GM18498 (cell line): ENCODE data around the gene PLA2G2F.
"Not testable (repeated sequence)": the region's sequence is repeated elsewhere in the genome, so short reads cannot be mapped to it uniquely, and the experiment has no call there.

Experiments
- ATAC-seq: cut with Tn5 transposase; IDR thresholded peaks from one replicate; pipeline ENCODE4 v1.9.1; 2021; ENCODE audit warnings: mild to moderate bottlenecking, moderate library complexity; ENCODE audit not compliant: unreplicated experiment

Gene PLA2G2F

DNA sequence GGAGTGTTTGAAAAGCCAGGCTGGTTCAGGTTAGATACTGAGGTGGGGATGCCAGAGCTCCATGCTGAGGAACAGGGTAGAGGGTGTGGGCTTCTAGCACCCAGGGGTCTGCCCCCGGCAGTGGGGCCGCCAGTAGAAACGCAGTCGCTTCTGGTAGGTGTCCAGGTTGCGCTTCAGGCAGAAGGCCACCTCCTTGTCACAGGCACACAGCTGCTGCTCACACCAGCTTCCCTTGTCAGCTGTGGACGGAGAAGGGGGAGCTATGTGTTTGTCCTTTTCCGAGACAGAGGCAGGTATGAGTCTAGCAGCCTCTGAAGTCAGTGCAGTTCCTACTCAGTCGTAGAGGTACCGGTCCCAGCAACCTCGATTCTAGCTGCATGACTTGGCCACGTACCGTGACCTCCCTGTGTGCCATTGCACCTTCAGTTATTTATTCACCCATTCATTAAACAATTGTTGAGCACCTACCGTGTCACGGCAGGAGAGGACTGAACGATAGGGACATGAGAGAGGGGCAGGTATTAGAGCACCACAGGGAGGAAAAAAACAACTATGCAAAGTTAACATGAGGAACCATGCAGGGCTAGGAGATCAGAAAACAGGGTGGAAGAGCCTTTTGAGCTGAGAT is 25.0 kb upstream of the PLA2G2F start:
- ATAC-seq = no peak

DNA sequence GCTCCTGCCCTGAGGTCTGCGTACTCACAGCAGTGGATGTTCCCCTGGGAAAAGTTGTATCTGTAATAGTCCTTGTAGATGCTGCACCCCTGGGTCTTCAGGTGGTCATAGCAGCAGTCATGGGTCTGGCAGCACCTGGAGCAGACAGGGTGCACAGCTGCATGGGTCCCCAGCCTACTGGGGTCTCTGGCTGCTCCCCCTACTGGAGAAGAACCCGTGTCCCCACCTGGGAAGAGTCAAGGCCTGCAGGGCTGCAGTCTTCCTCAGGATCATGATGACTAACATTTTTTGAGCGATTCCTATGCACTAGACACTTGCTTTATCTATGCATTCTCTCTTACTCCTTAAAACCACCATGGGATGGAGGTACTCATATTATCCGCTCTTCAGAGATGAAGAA is 23.6 kb upstream of the PLA2G2F start:
- no peak for ATAC-seq

- ATAC-seq = no peak
These were observed 23.2 kb upstream of the PLA2G2F start for GRCh38 chr1:20115916-20116315.

DNA sequence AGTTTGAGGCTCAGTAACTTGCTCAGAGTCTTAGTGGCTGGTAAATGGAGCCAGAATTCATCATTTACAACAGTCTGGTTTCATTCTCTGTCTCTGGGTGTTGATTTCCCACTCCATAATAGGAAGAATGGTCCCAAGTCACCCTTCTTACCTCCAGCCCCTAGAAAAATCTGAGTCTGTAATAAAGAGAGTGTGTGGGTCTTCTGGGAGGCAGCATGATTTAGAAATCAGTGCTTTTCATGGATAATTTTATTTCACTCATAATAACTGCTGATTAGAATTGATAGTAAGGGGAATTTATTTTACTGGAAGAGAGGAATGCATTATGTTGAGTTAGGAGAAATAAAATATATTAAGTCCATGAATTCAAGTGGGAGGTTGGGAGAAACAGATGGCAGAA is 21.9 kb upstream of the PLA2G2F start:
- ATAC-seq = no peak

GRCh38 chr1:20119347-20119746 is 19.8 kb upstream of the PLA2G2F start, which contains the start of gene PLA2G2D:
PLA2G2D (minus strand) TSS chr1:20119536; CDS start chr1:20119498, 38 bp downstream.
- no peak for ATAC-seq

GRCh38 chr1:20120796-20121195 is 18.3 kb upstream of the PLA2G2F start:
- no peak for ATAC-seq

GRCh38 chr1:20123722-20124455 is 15.2 kb upstream of the PLA2G2F start:
- ATAC-seq = no peak

DNA sequence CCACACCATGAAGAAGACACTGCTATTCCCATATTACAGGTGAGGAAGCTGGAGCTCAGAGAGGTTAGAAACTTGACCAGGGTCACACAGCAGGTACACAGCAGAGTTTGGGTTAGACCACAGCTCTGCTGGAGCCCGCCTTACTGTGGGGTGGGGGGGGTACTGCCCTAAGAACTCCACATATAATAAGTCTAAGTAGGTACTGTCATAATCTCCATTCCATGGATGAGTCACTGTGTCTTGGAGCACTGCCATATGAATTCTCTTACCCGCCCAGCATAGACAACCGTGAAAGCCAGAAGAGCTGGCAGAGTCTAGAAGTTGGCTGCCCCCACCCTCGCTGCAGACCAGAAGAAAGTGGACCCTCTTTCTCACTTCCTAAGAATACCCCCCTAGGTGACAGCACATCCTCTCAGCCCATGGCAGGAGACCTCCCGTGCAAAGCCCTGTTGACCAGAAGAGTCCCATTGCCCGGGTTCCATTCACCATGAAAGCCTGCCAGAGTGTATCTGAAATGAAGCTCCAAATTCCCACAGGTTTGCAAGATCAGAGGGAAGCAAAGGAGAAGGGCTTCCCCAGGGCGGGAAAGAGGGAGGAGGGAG is 14.6 kb upstream of the PLA2G2F start:
- no peak for ATAC-seq

GRCh38 chr1:20125100-20125499 is 14.0 kb upstream of the PLA2G2F start:
- no peak for ATAC-seq

- ATAC-seq = no peak
These were observed 12.9 kb upstream of the PLA2G2F start for GRCh38 chr1:20126041-20126805.

- no peak for ATAC-seq
These were observed 12.2 kb upstream of the PLA2G2F start for GRCh38 chr1:20126806-20127440.

DNA sequence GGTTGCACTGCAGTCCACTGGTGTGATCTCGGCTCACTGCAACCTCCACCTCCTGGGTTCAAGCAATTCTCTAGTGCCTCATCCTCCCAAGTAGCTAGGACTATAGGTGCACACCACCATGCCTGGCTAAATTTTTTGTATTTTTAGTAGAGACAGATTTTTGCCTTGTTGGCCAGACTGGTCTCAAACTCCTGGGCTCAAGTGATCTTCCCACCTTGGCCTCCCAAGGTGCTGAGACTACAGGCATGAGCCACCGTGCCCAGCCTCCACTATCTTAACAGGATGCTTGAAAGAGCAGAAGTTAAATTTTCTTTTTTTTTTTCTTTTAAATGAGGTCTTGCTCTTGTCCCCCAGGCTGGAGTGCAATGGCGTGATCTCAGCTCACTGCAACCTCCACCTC is 8.6 kb upstream of the PLA2G2F start:
- ATAC-seq = not testable (repeated sequence)

DNA sequence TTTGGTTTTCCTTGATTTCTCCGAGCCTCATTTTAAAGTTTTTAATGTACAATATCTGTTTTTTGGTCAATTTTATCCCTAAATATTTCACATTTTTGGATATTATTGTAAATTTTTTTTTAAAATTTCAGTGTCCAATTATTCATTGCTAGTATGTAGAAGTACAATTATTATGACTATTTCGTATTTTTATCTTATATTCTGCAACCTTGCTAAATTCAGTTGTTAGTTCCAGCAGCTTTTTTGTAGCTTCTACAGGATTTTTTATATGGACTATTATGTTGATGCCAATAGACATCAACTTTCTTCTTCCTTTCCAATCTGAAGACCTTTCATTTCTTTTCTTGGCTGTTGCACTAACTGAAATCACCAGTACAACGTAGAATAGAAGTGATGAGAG is 4.1 kb upstream of the PLA2G2F start:
- no peak for ATAC-seq

DNA sequence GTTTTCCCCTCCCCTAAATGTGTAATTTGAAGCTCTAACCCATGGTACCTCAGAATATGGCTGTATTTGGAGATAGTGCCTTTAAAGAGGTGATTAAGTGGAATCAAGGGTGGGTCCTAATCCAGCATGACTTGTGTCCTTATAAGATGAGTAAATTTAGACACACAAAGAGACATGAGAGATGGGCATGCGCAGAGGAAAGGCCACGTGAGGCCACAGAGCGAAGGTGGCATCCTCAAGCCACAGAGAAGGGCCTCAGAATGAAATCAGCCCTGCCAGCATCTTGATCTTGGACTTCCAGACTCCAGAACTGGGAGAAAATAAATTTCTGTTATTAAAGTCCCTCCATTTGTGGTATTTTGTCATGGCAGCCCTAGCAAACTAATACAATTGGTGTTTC is 2.9 kb upstream of the PLA2G2F start:
- no peak for ATAC-seq

- no peak for ATAC-seq
These were observed 2.1 kb upstream of the PLA2G2F start for GRCh38 chr1:20137055-20137454.

GRCh38 chr1:20137604-20138003 is 1.5 kb upstream of the PLA2G2F start:
- ATAC-seq = no peak

GRCh38 chr1:20138346-20138745 is 777 bp upstream of the PLA2G2F start:
- no peak for ATAC-seq

GRCh38 chr1:20139776-20140612 is 871 bp downstream of the PLA2G2F start:
- ATAC-seq = no peak

GRCh38 chr1:20141001-20141400 is 1.9 kb downstream of the PLA2G2F start:
- no peak for ATAC-seq

DNA sequence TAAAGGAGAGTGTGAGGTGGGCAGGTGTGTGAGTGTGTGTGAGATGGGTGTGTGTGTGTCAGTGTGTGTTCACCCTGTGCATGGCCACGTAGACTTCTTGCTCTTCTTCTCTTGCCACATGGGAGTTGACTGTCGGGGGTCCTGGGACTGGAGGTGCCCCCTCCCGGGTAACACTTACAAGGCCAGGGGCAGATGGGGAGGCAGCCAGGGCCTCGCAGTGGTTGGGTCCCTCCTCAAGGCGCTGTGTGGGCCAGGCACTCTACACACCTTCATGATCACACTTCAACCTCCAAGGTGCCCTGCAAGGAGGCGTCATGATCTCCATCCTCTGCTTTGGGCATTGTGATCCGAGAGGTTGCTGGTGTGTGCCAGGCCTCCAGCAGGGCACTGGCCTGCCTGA is 2.3 kb downstream of the PLA2G2F start:
- no peak for ATAC-seq
